MM.1S (cell line): ENCODE data around the gene CYP4V2.
"Not testable (repeated sequence)": the region's sequence is repeated elsewhere in the genome, so short reads cannot be mapped to it uniquely, and the experiment has no call there.

Source experiments
- CTCF ChIP-seq: fragments of 300-600 bp; sonication (generic); IDR thresholded peaks from 2 replicates; pipeline ENCODE4 v1.5.1; 2016; ENCODE audit warnings: antibody characterized with exemption, low read length, mixed read lengths
- EZH2 ChIP-seq: fragments of 300-600 bp; sonication (generic); optimal IDR thresholded peaks from 2 replicates; pipeline ENCODE3; 2017; ENCODE audit warnings: low read depth, mild to moderate bottlenecking, antibody characterized with exemption, low read length, mixed read lengths

GRCh38 chr4:186242031-186242430 is 50.7 kb downstream of the CYP4V2 start:
- not testable (repeated sequence) for TF ChIP-seq CTCF, EZH2
